Measurements from ENCODE around the gene KAT8. TPM values are rescaled to one million over a fixed set of nuclear protein-coding genes. Genes with fewer than 3 reads are reported as not detected.

The KAT8 gene
- total RNA-seq, 2 experiments from 2014 or later: 55.6 to 58.7 TPM

GRCh38 chr16:31177136-31177535 is 59.7 kb downstream of the KAT8 start:
- Mint-ChIP-seq H3K4me1 (ENCODE audit: low read depth) (peaks cover 19% of the 10 kb centered on the region), H3K27ac (peak overlapping the region; percentile 72), H3K27me3 (no peaks in the 10 kb centered on the region), H3K4me3 (peak overlapping the region; percentile 40), H3K9me3 (peaks cover 4% of the 10 kb centered on the region), H3K36me3 (ENCODE audit: low read depth) (peaks cover 14% of the 10 kb centered on the region)
- ATAC-seq (peak; percentile 10), DNase-seq (peak; percentile 84)
- no peak for TF ChIP-seq CTCF (IDR thresholded peaks at IDR 0.05)
- intact Hi-C loops (cut with micrococcal nuclease): loop anchor here (10.0 kb wide), 1 partner anchor 62 kb away; the partner anchor contains the start of gene KAT8
- CTCF ChIA-PET: interaction anchor here (0.9 to 2.3 kb wide), 5 partner anchors 9 to 35 kb away, joined by 3 to 13 read pairs (median 4); no protein-coding TSS in a partner anchor
- POLR2A ChIA-PET: interaction anchor here (1.0 to 13.8 kb wide), 5 partner anchors 10 to 105 kb away, joined by 3 to 482 read pairs (median 49); partner anchors contain the start of gene PYCARD

- ATAC-seq: peak; percentile 3
- TF ChIP-seq CTCF (IDR thresholded peaks at IDR 0.05): no peak
- H3K9me3 Mint-ChIP-seq: peaks cover 4% of the 10 kb centered on the region
- H3K4me1 Mint-ChIP-seq (ENCODE audit: low read depth): peaks cover 40% of the 10 kb centered on the region
- CTCF ChIA-PET: interaction anchor here (1.0 to 2.3 kb wide), 4 partner anchors 19 to 690 kb away, joined by 3 to 11 read pairs (median 4); no protein-coding TSS in a partner anchor
- intact Hi-C loops (cut with micrococcal nuclease): loop anchor here (10.0 kb wide), 1 partner anchor 64 kb away; the partner anchor contains the start of gene KAT8
- POLR2A ChIA-PET: interaction anchor here (0.7 to 13.8 kb wide), 42 partner anchors 8 to 694 kb away, joined by 3 to 482 read pairs (median 5); partner anchors contain the start of genes ARMC5, BCKDK, ITGAM and KAT8
- DNase-seq: no peak
- H3K27me3 Mint-ChIP-seq: no peaks in the 10 kb centered on the region
- peaks cover 35% of the 10 kb centered on the region for H3K36me3 Mint-ChIP-seq (ENCODE audit: low read depth)
- peak overlapping the region; percentile 99 for H3K4me3 Mint-ChIP-seq
- H3K27ac Mint-ChIP-seq: peak overlapping the region; percentile 99
Measured at GRCh38 chr16:31179219-31179746, 61.8 kb downstream of the KAT8 start.

GRCh38 chr16:31179747-31180459 is 62.4 kb downstream of the KAT8 start, which contains the start of gene FUS:
FUS (plus strand) TSS chr16:31180139; CDS start chr16:31180215, 76 bp downstream.
- DNase-seq (peak; percentile 92), ATAC-seq (peak; percentile 55)
- TF ChIP-seq CTCF (IDR thresholded peaks at IDR 0.05): no peak
- H3K27me3 Mint-ChIP-seq: no peaks in the 10 kb centered on the region
- peaks cover 4% of the 10 kb centered on the region for H3K9me3 Mint-ChIP-seq
- peaks cover 40% of the 10 kb centered on the region for H3K36me3 Mint-ChIP-seq (ENCODE audit: low read depth)
- H3K4me1 Mint-ChIP-seq (ENCODE audit: low read depth): peaks cover 44% of the 10 kb centered on the region
- intact Hi-C loops (cut with micrococcal nuclease): loop anchor here (10.0 kb wide), 2 partner anchors 65 to 695 kb away; partner anchors contain the start of genes KAT8 and ZNF267
- CTCF ChIA-PET: interaction anchor here (0.7 to 2.3 kb wide), 6 partner anchors 19 to 689 kb away, joined by 3 to 11 read pairs (median 3); partner anchors contain the start of gene STX4
- POLR2A ChIA-PET: interaction anchor here (0.5 to 13.8 kb wide), 54 partner anchors 7 to 693 kb away, joined by 3 to 482 read pairs (median 4); partner anchors contain the start of genes ARMC5, BCKDK, ITGAM and KAT8
- H3K4me3 Mint-ChIP-seq: peak within 1 kb of the TSS; percentile 99
- H3K27ac Mint-ChIP-seq: peak within 1 kb of the TSS; percentile 99

Other genes with a start within 250 kb of the KAT8 start
- gene BCL7C, start 223.6 kb upstream of the KAT8 start, total RNA-seq: 10 to 100 TPM; 21.8 to 23.6 TPM
- under 1 TPM; 0.31 to 0.32 TPM for gene CTF1, start 221.1 kb upstream of the KAT8 start, total RNA-seq
- gene FBXL19, start 194.1 kb upstream of the KAT8 start, total RNA-seq: 10 to 100 TPM; 21.1 to 22.0 TPM
- 10 to 100 TPM in 1 of 2 experiments, 1 to 10 TPM in 1; 7.6 to 10.9 TPM for gene ORAI3, start 168.6 kb upstream of the KAT8 start, total RNA-seq
- gene SETD1A, start 159.9 kb upstream of the KAT8 start, total RNA-seq: 10 to 100 TPM; 18.0 to 19.2 TPM
- 1 to 10 TPM in 1 of 2 experiments, under 1 TPM in 1; 0.45 to 1.3 TPM for gene HSD3B7, start 132.5 kb upstream of the KAT8 start, total RNA-seq
- gene STX1B, start 107.0 kb upstream of the KAT8 start, total RNA-seq: 1 to 10 TPM; 1.1 to 1.8 TPM
- 10 to 100 TPM; 25.2 to 27.7 TPM for gene STX4, start 84.1 kb upstream of the KAT8 start, total RNA-seq
- 10 to 100 TPM; 16.2 to 18.8 TPM for gene ZNF668, start 43.4 kb upstream of the KAT8 start, total RNA-seq
- 10 to 100 TPM; 22.0 to 24.4 TPM for gene ZNF646, start 43.2 kb upstream of the KAT8 start, total RNA-seq
- 1 to 10 TPM; 5.5 to 8.6 TPM for gene PRSS53, start 28.7 kb upstream of the KAT8 start, total RNA-seq
- 10 to 100 TPM; 68.5 to 71.5 TPM for gene VKORC1, start 22.9 kb upstream of the KAT8 start, total RNA-seq
- gene BCKDK, start 9.3 kb upstream of the KAT8 start, total RNA-seq: 10 to 100 TPM; 55.1 to 58.7 TPM
- not detected for gene PRSS8, start 18.1 kb downstream of the KAT8 start, total RNA-seq
- gene PRSS36, start 32.4 kb downstream of the KAT8 start, total RNA-seq: under 1 TPM; 0.18 to 0.72 TPM
- 100 to 1,000 TPM; 486 to 533 TPM for gene FUS, start 62.5 kb downstream of the KAT8 start, total RNA-seq
- gene PYCARD, start 85.1 kb downstream of the KAT8 start, total RNA-seq: 1 to 10 TPM; 5.9 to 6.1 TPM
- not detected for gene TRIM72, start 96.5 kb downstream of the KAT8 start, total RNA-seq
- not detected for gene PYDC1, start 99.5 kb downstream of the KAT8 start, total RNA-seq
- gene ITGAM, start 142.3 kb downstream of the KAT8 start, total RNA-seq: under 1 TPM; 0.88 to 0.96 TPM
- 1 to 10 TPM; 4.4 to 5.4 TPM for gene ITGAX, start 237.5 kb downstream of the KAT8 start, total RNA-seq